GM18861 (cell line): Measurements from ENCODE around the gene TPRG1L.

Source experiments
- ATAC-seq: cut with Tn5 transposase; IDR thresholded peaks from one replicate; pipeline ENCODE4 v1.9.1; 2021; ENCODE audit not compliant: unreplicated experiment

The TPRG1L gene

GRCh38 chr1:3627515-3628253, 2.9 kb downstream of the TPRG1L start:
- no peak for ATAC-seq

DNA sequence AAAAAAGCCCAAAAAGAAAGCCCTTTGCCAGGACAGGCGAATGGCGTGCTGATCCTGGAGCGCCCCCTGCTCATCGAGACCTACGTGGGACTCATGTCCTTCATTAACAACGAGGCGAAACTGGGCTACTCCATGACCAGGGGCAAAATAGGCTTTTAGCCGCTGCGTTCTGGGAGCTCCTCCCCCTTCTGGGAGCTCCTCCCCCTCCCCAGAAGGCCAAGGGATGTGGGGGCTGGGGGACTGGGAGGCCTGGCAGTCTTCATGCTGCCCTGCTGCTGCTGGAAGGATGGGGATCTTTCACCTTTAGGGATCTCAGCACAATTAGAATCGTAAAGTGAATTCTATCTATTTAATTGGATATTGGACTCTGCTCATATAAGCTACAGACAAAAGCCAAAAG, 3.6 kb downstream of the TPRG1L start:
- no peak for ATAC-seq

DNA sequence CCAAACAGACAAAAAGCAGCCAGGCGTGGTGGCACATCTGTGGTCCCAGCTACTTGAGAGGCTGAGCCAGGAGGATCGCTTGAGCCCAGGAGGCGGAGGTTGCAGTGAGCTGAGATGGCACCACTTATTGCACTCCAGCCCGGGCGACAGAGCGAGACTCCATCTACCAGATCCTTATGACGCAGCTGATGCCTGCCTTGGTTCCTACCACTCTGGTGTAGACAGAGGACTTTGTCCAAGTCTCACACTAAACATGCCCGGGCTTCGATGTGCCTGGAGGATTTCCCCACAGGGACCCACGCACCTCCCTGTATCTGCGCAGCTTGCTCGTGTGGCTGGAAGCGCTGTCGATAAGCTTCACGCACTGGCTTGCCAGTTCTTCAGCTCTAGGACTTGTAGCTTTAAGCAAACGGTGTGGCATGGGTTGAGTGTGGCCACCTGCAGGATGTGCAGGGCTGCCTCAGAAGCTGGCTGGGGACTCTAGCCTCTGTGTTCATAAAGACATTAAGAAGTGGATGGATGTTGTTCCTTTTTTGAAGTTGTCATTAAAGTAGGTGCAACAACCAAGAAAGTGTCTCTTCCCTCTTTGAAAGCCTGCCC, 4.8 kb downstream of the TPRG1L start:
- no peak for ATAC-seq

GRCh38 chr1:3630161-3630611, 5.4 kb downstream of the TPRG1L start:
- no peak for ATAC-seq

DNA sequence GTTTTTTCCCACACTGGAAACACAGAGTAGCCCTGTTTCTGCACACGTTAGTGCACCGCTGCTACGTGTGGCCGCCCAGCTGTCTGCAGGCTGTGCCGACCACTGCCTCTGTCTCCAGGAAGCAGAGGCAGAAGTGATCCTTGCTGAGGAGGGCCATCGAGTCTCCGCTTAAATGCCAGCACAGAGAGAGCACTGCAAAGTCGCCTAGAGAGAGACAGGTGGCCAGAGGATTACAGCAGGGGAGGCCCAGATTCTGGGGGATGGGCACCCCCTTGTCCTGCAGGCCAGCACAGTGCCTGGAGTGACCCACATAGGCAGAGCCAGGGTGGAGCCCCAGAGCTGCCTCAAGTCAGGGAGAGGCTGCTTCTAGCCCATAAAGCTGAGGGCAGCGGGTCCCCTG, 6.1 kb downstream of the TPRG1L start:
- no peak for ATAC-seq

- ATAC-seq, result no peak
Measured at GRCh38 chr1:3631320-3632260, 6.8 kb downstream of the TPRG1L start.

DNA sequence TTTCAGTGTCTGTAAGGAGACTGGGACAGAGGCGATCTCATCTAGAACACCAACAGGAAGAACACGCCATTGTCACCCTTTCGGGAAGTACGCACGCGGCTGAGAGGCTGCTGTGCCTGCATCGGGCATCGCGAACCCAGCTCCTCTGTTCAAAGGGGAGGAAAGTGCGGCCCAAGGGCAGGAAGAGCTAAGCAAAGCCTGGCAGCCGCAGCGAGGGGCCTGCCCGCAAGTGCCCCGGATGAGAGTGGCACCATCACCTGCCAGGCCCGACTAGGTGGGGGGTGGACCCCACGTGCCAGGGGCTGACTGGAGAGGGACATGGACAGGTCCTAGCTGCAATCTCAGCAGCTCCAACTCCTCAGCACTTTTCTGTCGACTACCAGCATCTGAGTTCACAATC, 7.5 kb downstream of the TPRG1L start:
- no peak for ATAC-seq

DNA sequence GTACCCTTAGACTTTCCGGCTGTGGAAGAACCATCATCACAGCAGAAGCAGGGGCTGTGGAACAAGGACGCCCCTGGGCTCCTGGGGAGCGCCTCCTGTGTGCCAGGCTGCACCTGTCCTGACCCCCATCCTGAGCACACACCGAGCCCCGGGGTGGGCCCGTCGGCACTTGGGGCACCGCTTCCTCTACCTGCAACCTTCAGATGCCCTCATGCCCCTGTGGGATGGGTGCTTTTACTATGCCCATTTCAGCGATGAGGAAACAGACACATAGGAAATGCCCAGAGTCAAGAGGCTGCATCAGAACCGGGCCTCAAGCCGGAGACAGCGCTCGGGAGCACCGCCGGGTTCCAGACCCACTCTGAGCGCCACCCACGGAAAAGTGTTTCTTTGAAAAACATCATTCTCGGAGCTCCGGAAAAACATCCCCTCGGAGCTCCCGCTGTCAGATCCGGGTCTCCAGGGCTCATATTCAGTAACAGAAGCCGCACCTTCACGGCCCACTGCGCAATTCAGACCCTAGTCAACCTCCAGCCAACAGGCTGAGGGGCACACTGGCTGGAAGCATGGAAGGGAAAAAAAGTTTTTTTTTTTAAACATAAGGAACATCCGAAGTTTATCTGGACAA, 8.0 kb downstream of the TPRG1L start:
- no peak for ATAC-seq

DNA sequence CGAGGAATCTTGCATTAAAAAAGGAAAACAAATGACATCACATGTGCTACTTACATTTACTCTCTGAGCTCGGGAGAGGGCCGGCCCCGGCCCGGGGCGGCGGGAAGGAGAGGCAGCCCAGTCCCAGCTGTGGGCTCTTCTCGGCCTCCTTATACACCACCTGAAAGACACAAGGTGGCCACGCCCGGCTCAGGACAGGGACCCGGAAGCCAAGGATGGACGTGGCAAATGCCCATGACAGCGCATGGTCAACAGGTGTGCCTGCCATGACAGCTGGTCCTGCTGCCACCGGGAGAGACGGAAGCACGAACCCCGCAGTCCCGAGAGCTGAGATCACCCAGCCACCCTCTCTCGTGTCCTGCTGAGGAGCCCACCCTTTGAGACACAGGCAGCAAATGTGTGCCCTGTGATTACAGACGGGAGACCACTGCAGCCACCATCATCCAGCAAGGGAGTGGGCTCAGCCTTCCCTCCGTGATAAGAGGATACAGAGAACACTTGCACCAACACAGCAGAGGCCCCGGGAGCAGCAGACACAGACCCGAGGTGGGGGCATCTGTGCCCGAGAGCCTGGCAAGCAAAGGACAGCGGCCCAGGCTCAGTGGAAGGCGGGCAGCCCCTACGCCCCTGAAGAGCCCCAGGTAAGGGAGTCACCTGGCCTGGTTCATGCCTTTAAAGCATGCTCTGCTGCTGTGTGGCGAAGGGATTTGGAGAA, 8.7 kb downstream of the TPRG1L start:
- no peak for ATAC-seq

GRCh38 chr1:3634059-3634800, 9.4 kb downstream of the TPRG1L start:
- ATAC-seq, result no peak

- no peak for ATAC-seq
Measured at GRCh38 chr1:3636080-3636479, 11.3 kb downstream of the TPRG1L start.

- no peak for ATAC-seq
Measured at GRCh38 chr1:3636531-3636930, 11.7 kb downstream of the TPRG1L start.

DNA sequence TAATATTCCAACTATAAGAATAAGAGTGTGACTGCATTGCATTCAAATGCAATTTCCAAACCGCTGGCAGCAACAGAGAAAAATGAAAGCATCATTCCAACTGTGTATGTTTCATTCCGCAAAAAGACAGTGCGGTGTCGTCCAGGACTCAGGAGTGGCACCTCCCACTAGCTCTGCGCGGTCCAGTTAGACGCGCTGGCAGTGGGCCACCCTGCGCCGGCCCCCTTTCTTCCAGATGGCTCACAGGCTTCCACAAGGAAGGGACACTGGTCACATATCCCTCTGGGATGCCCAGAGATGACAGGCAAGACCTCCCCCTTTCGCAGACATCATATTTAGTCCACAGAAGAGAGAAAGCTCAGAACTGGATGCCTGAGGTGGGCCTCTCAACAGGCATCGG, 13.2 kb downstream of the TPRG1L start:
- no peak for ATAC-seq

DNA sequence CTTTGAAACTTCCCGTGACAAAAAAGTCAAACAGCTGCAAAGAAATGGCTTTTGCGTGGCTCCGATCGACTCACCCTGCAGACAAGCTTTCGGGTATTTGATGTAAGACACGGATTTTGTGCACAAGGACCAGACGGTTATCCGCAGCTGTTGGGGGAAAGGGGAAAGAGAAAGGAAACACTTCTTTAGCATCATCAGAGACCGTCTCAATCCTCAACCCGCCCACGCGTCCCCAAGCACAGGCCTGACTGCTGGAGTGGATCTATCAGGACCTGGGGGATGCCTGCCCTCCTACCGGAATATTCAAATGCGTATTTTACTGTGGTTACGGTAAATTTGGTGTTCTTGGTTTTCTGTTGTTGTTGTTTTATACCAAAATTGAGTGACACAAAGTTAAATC, 13.9 kb downstream of the TPRG1L start:
- no peak for ATAC-seq

GRCh38 chr1:3639397-3639911, 14.6 kb downstream of the TPRG1L start:
- ATAC-seq, result no peak

GRCh38 chr1:3640121-3640837, 15.5 kb downstream of the TPRG1L start:
- ATAC-seq, result no peak

GRCh38 chr1:3641046-3641760, 16.4 kb downstream of the TPRG1L start:
- ATAC-seq, result no peak

DNA sequence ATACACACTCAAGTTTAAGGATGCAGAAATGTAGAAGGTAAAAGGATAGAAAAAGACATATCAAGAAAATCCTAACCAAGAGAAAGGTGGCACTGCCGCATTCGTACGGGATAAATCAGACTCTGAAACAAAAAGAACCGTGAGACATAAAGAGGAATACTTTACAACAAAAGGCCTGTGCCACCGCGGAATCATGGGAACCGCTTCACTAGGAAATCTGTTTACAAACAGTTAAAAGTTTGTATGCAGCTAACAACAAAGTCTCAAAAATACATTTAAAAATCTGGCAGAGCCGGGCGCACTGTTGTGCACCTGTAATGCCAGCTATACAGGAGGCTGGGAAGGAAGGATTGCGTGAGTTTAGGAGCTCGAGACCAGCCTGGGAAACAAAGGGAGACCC, 17.0 kb downstream of the TPRG1L start:
- no peak for ATAC-seq
